ENCODE data around the gene EHBP1L1.

The EHBP1L1 gene

DNA sequence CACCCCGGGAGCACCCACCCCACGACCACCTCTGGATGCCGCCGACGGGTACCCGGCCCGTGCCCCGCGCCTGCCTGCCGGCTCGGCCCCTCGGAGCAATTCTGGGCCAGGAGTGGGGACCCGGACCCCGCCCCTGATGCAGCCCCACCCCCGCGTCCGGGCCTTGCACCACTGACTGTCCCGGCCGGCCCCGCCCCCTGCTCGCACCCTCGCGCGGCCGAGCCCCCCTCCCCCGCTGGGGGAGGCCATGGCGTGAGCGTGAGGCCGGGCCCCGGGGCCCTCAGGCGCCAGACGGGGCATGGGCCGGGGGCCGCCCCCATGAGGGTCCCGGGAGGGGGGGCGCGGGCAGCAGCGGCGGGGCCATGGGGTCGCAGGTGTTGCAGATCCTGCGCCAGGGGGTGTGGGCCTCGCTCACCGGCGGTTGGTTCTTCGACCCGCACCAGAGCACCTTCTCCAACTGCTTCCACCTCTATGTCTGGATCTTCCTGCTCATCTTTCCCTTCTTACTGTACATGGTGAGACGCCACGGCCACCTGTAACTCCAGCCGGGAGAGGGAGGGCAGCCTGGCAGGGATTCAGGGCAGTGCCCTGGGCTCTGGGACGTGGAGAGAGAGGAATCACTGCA lies 40.2 kb downstream of the EHBP1L1 start:
- Histone ChIP-seq H3K4me1 (ENCODE audit: control insufficient read depth, insufficient read depth, low read depth, low read length) (peaks cover 56% of the 10 kb centered on the region), H2BK15ac (ENCODE audit: low read depth, poor library complexity, severe bottlenecking) (no peak overlapping the region), H3K18ac (ENCODE audit: low read depth in 1 of 2, low read length in 2 of 2) (peak overlapping the region; percentile 83 to 87), H2BK12ac (ENCODE audit: low read length in 2 of 2) (no peak overlapping the region), H3K4me3 (ENCODE audit: insufficient read depth in 1 of 2, low read depth in 1 of 2, low read length in 2 of 2) (peak overlapping the region; percentile 85 to 96), H2BK120ac (ENCODE audit: low read depth, low read length) (peak overlapping the region; percentile 67), H3K36me3 (ENCODE audit: control insufficient read depth in 1 of 2, insufficient read depth in 2 of 2, low read depth in 1 of 2, low read length in 2 of 2) (peaks cover 49 to 57% of the 10 kb centered on the region in 2 experiments), H3K4ac (ENCODE audit: low read depth in 1 of 2, low read length in 2 of 2) (peak overlapping the region; percentile 69 to 87), H4K8ac (ENCODE audit: low read length) (peak overlapping the region; percentile 61), H3K9me3 (ENCODE audit: control insufficient read depth, low read length) (no peaks in the 10 kb centered on the region), H3K14ac (ENCODE audit: low read length in 2 of 2) (peak overlapping the region in 1 of 2 experiments; percentile 71), H4K91ac (ENCODE audit: low read length) (peak overlapping the region; percentile 77), H2AK5ac (ENCODE audit: low read length, severe bottlenecking) (no peak overlapping the region), H3K9ac (ENCODE audit: low read length) (peak overlapping the region; percentile 94), H3K27ac (ENCODE audit: low read length, poor library complexity, severe bottlenecking) (peak overlapping the region; percentile 90), H2AFZ (ENCODE audit: low read depth, low read length) (no peak overlapping the region), H3K23ac (ENCODE audit: low read length in 2 of 2) (no peak overlapping the region), H3K4me2 (ENCODE audit: low read length, poor library complexity, severe bottlenecking) (peak overlapping the region; percentile 60), H2BK5ac (ENCODE audit: low read depth, low read length, poor library complexity, severe bottlenecking) (peak overlapping the region; percentile 75), H3K27me3 (ENCODE audit: control insufficient read depth in 1 of 2, insufficient read depth in 1 of 2, low read length in 2 of 2) (no peaks in the 10 kb centered on the region), H3K79me1 (replicated peaks; ENCODE audit: low read length, poor library complexity, severe bottlenecking) (peaks cover 19% of the 10 kb centered on the region)
- WGBS, result 1% methylated on average over 38 of the region's 50 CpGs
- no peak for DNase-seq

DNA sequence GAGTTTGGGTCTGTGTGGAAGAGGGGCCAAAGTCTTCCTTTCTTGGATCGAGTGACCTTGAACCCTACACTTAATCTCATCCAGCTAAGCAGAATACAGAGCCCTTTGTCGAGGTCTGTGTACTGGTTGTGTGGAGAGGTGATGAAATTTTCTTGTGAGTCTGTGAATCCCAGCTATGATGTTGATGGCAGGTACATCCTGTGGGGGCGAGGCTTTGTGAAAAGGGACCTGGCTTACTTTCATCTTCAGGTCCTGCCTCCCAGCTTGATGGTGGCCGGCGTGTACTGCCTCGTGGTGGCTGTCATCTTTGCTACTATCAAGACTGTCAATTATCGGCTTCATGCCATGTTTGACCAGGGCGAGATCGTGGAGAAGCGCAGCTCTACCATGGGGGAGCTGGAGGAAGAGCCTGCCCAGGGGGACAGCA lies 40.7 kb downstream of the EHBP1L1 start:
- H4K91ac ChIP-seq (ENCODE audit: low read length), result no peak overlapping the region
- no peak overlapping the region for H2AK5ac ChIP-seq (ENCODE audit: low read length, severe bottlenecking)
- no peak overlapping the region for H2BK120ac ChIP-seq (ENCODE audit: low read depth, low read length)
- no peak overlapping the region for H4K8ac ChIP-seq (ENCODE audit: low read length)
- H3K9ac ChIP-seq (ENCODE audit: low read length), result peak overlapping the region; percentile 94
- H2BK12ac ChIP-seq (ENCODE audit: low read length in 2 of 2), result no peak overlapping the region
- WGBS, result 91% methylated on average over 9 of the region's 10 CpGs
- no peak overlapping the region for H3K18ac ChIP-seq (ENCODE audit: low read depth in 1 of 2, low read length in 2 of 2)
- H2BK15ac ChIP-seq (ENCODE audit: low read depth, poor library complexity, severe bottlenecking), result no peak overlapping the region
- peak overlapping the region in 1 of 2 experiments; percentile 54 for H3K4ac ChIP-seq (ENCODE audit: low read depth in 1 of 2, low read length in 2 of 2)
- H3K23ac ChIP-seq (ENCODE audit: low read length in 2 of 2), result no peak overlapping the region
- peaks cover 54 to 57% of the 10 kb centered on the region in 2 experiments for H3K36me3 ChIP-seq (ENCODE audit: control insufficient read depth in 1 of 2, insufficient read depth in 2 of 2, low read depth in 1 of 2, low read length in 2 of 2)
- H3K4me1 ChIP-seq (ENCODE audit: control insufficient read depth, insufficient read depth, low read depth, low read length), result peaks cover 55% of the 10 kb centered on the region
- H3K4me2 ChIP-seq (ENCODE audit: low read length, poor library complexity, severe bottlenecking), result peak overlapping the region; percentile 60
- H3K14ac ChIP-seq (ENCODE audit: low read length in 2 of 2), result no peak overlapping the region
- no peak overlapping the region for H3K27ac ChIP-seq (ENCODE audit: low read length, poor library complexity, severe bottlenecking)
- no peaks in the 10 kb centered on the region for H3K9me3 ChIP-seq (ENCODE audit: control insufficient read depth, low read length)
- peak overlapping the region; percentile 85 to 96 for H3K4me3 ChIP-seq (ENCODE audit: insufficient read depth in 1 of 2, low read depth in 1 of 2, low read length in 2 of 2)
- H3K79me1 ChIP-seq (replicated peaks; ENCODE audit: low read length, poor library complexity, severe bottlenecking), result peaks cover 19% of the 10 kb centered on the region
- peak; percentile 14 for DNase-seq
- H2AFZ ChIP-seq (ENCODE audit: low read depth, low read length), result no peak overlapping the region
- H2BK5ac ChIP-seq (ENCODE audit: low read depth, low read length, poor library complexity, severe bottlenecking), result no peak overlapping the region
- no peaks in the 10 kb centered on the region for H3K27me3 ChIP-seq (ENCODE audit: control insufficient read depth in 1 of 2, insufficient read depth in 1 of 2, low read length in 2 of 2)

DNA sequence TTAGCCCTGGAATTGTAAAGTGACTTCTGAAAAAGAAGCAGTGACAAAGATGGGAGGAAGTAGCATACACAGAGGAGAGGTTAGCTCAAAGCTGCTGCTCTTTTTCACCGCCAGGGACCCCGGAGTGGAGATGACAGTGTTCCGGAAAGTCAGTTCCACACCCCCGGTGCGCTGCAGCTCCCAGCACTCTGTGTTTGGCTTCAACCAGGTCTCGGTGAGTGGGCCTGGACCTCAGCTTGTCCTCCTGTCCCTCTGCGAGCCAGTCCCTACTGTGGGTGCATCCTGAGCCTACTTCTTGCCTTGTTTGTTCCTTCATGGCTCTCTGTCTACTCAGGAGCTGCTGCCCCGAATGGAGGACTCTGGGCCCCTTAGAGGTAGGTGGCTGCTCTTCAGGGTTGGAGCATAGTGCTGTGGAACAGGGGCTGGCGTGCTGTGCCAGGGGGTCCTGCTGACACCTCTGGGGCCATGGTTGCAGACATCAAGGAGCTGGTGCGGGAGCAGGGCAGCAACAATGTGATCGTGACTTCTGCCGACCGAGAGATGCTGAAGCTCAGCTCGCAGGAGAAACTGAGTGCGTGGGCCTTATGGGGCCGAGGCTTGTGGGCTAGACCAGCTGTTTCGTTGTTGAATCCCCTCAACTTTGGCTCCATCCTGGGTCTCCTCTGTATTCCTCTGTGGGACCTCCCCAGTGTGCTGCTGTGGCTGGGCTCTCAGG lies 41.4 kb downstream of the EHBP1L1 start:
- no peak for DNase-seq
- Histone ChIP-seq H3K4me2 (ENCODE audit: low read length, poor library complexity, severe bottlenecking) (peak overlapping the region; percentile 60), H3K27me3 (ENCODE audit: control insufficient read depth in 1 of 2, insufficient read depth in 1 of 2, low read length in 2 of 2) (no peaks in the 10 kb centered on the region)

DNA sequence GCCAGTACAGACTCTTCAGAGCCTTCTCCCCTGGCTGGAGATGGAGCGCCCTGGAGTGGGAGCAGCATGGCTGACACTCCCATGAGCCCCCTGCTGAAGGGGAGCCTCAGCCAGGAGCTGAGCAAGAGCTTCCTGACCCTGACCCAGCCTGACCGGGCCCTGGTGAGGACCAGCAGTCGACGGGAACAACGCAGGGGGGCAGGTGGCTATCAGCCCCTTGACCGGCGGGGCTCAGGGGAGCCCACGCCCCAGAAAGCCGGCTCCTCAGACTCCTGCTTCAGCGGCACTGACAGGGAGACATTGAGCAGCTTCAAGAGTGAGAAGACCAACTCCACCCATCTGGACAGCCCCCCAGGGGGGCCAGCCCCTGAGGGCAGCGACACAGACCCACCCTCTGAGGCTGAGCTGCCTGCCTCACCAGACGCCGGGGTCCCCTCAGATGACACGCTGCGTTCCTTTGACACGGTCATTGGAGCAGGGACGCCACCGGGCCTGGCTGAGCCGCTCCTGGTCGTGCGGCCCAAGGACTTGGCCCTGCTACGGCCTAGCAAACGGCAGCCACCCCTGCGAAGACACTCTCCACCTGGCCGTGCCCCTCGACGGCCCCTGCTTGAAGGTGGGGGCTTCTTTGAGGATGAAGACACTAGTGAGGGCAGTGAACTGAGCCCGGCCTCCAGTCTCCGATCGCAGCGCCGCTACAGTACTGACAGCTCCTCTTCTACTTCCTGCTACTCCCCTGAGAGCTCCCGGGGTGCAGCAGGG lies 42.3 kb downstream of the EHBP1L1 start:
- Histone ChIP-seq H2AFZ (ENCODE audit: low read depth, low read length) (no peak overlapping the region), H2BK5ac (ENCODE audit: low read depth, low read length, poor library complexity, severe bottlenecking) (no peak overlapping the region), H3K36me3 (ENCODE audit: control insufficient read depth in 1 of 2, insufficient read depth in 2 of 2, low read depth in 1 of 2, low read length in 2 of 2) (peaks cover 57 to 61% of the 10 kb centered on the region in 2 experiments), H3K27ac (ENCODE audit: low read length, poor library complexity, severe bottlenecking) (no peak overlapping the region), H3K4ac (ENCODE audit: low read depth in 1 of 2, low read length in 2 of 2) (no peak overlapping the region), H2BK120ac (ENCODE audit: low read depth, low read length) (no peak overlapping the region), H3K9ac (ENCODE audit: low read length) (no peak overlapping the region), H3K9me3 (ENCODE audit: control insufficient read depth, low read length) (no peaks in the 10 kb centered on the region), H4K91ac (ENCODE audit: low read length) (no peak overlapping the region), H3K4me3 (ENCODE audit: insufficient read depth in 1 of 2, low read depth in 1 of 2, low read length in 2 of 2) (no peak overlapping the region), H3K79me1 (replicated peaks; ENCODE audit: low read length, poor library complexity, severe bottlenecking) (peaks cover 27% of the 10 kb centered on the region), H2BK15ac (ENCODE audit: low read depth, poor library complexity, severe bottlenecking) (no peak overlapping the region), H4K8ac (ENCODE audit: low read length) (no peak overlapping the region), H3K4me1 (ENCODE audit: control insufficient read depth, insufficient read depth, low read depth, low read length) (peaks cover 40% of the 10 kb centered on the region), H3K23ac (ENCODE audit: low read length in 2 of 2) (no peak overlapping the region), H3K18ac (ENCODE audit: low read depth in 1 of 2, low read length in 2 of 2) (no peak overlapping the region), H3K14ac (ENCODE audit: low read length in 2 of 2) (no peak overlapping the region), H2AK5ac (ENCODE audit: low read length, severe bottlenecking) (no peak overlapping the region), H3K4me2 (ENCODE audit: low read length, poor library complexity, severe bottlenecking) (no peak overlapping the region), H2BK12ac (ENCODE audit: low read length in 2 of 2) (no peak overlapping the region), H3K27me3 (ENCODE audit: control insufficient read depth in 1 of 2, insufficient read depth in 1 of 2, low read length in 2 of 2) (no peaks in the 10 kb centered on the region)
- DNase-seq, result no peak
- WGBS, result over 99% methylated on average over 29 of the region's 33 CpGs

More for the DNA sequence above, 41.4 kb downstream of the EHBP1L1 start:
- WGBS, result 93% methylated on average over 17 of the region's 17 CpGs
- no peak overlapping the region for H3K27ac ChIP-seq (ENCODE audit: low read length, poor library complexity, severe bottlenecking)
- H3K4ac ChIP-seq (ENCODE audit: low read depth in 1 of 2, low read length in 2 of 2), result no peak overlapping the region
- peaks cover 56 to 60% of the 10 kb centered on the region in 2 experiments for H3K36me3 ChIP-seq (ENCODE audit: control insufficient read depth in 1 of 2, insufficient read depth in 2 of 2, low read depth in 1 of 2, low read length in 2 of 2)
- H2BK120ac ChIP-seq (ENCODE audit: low read depth, low read length), result no peak overlapping the region
- H3K4me3 ChIP-seq (ENCODE audit: insufficient read depth in 1 of 2, low read depth in 1 of 2, low read length in 2 of 2), result peak overlapping the region in 1 of 2 experiments; percentile 96
- no peak overlapping the region for H3K23ac ChIP-seq (ENCODE audit: low read length in 2 of 2)
- no peak overlapping the region for H2AFZ ChIP-seq (ENCODE audit: low read depth, low read length)
- H2BK15ac ChIP-seq (ENCODE audit: low read depth, poor library complexity, severe bottlenecking), result no peak overlapping the region
- H3K9me3 ChIP-seq (ENCODE audit: control insufficient read depth, low read length), result no peaks in the 10 kb centered on the region
- H2AK5ac ChIP-seq (ENCODE audit: low read length, severe bottlenecking), result no peak overlapping the region
- H4K8ac ChIP-seq (ENCODE audit: low read length), result no peak overlapping the region
- no peak overlapping the region for H4K91ac ChIP-seq (ENCODE audit: low read length)
- H3K79me1 ChIP-seq (replicated peaks; ENCODE audit: low read length, poor library complexity, severe bottlenecking), result peaks cover 23% of the 10 kb centered on the region
- H3K18ac ChIP-seq (ENCODE audit: low read depth in 1 of 2, low read length in 2 of 2), result no peak overlapping the region
- H2BK5ac ChIP-seq (ENCODE audit: low read depth, low read length, poor library complexity, severe bottlenecking), result no peak overlapping the region
- H3K14ac ChIP-seq (ENCODE audit: low read length in 2 of 2), result no peak overlapping the region
- H3K9ac ChIP-seq (ENCODE audit: low read length), result peak overlapping the region; percentile 94
- H2BK12ac ChIP-seq (ENCODE audit: low read length in 2 of 2), result no peak overlapping the region
- peaks cover 49% of the 10 kb centered on the region for H3K4me1 ChIP-seq (ENCODE audit: control insufficient read depth, insufficient read depth, low read depth, low read length)

Data from mesenchymal stem cell (in vitro differentiated cells and primary cell).